ENCODE data around the gene IAPP.

GRCh38 chr12:21337959-21338744 is 34.5 kb upstream of the IAPP start:
- TF ChIP-seq POLR2A (IDR thresholded peaks at IDR 0.05; ENCODE audit: low read length), result no peak
- no peak for TF ChIP-seq GATA1 (IDR thresholded peaks at IDR 0.05; ENCODE audit: low read depth, low read length)
